GM19023 (cell line): ENCODE measurements around the gene ZNF638.
"Not testable (repeated sequence)": the region's sequence is repeated elsewhere in the genome, so short reads cannot be mapped to it uniquely, and the experiment has no call there.

Experiments used
- ATAC-seq: cut with Tn5 transposase; IDR thresholded peaks from one replicate; pipeline ENCODE4 v1.9.1; 2021; ENCODE audit warnings: mild to moderate bottlenecking, moderate library complexity; ENCODE audit not compliant: unreplicated experiment

The ZNF638 gene

GRCh38 chr2:71331331-71331580 lies 326 bp upstream of the ZNF638 start:
- not testable (repeated sequence) for ATAC-seq

- no peak for ATAC-seq
Measured at GRCh38 chr2:71332435-71332796, 834 bp downstream of the ZNF638 start.

GRCh38 chr2:71333619-71334018 lies 2.0 kb downstream of the ZNF638 start:
- no peak for ATAC-seq

GRCh38 chr2:71336384-71336783 lies 4.8 kb downstream of the ZNF638 start:
- no peak for ATAC-seq

- ATAC-seq: no peak
Measured at GRCh38 chr2:71336802-71337201, 5.2 kb downstream of the ZNF638 start.

GRCh38 chr2:71337776-71338175 lies 6.2 kb downstream of the ZNF638 start:
- no peak for ATAC-seq

- ATAC-seq: no peak
Measured at GRCh38 chr2:71339685-71340084, 8.1 kb downstream of the ZNF638 start.

GRCh38 chr2:71340176-71340575 lies 8.6 kb downstream of the ZNF638 start:
- no peak for ATAC-seq

- no peak for ATAC-seq
Measured at GRCh38 chr2:71341645-71342044, 10.1 kb downstream of the ZNF638 start.

- ATAC-seq: no peak
Measured at GRCh38 chr2:71346065-71346464, 14.5 kb downstream of the ZNF638 start.

GRCh38 chr2:71347517-71347916 lies 15.9 kb downstream of the ZNF638 start:
- no peak for ATAC-seq

GRCh38 chr2:71348302-71348701 lies 16.7 kb downstream of the ZNF638 start:
- ATAC-seq: no peak

GRCh38 chr2:71353248-71353647 lies 21.7 kb downstream of the ZNF638 start:
- ATAC-seq: no peak

GRCh38 chr2:71358931-71359671 lies 27.5 kb downstream of the ZNF638 start:
- ATAC-seq: no peak

GRCh38 chr2:71360434-71360975 lies 28.9 kb downstream of the ZNF638 start:
- no peak for ATAC-seq

GRCh38 chr2:71361631-71362030 lies 30.0 kb downstream of the ZNF638 start:
- ATAC-seq: no peak

GRCh38 chr2:71362447-71362846 lies 30.9 kb downstream of the ZNF638 start:
- ATAC-seq: no peak

GRCh38 chr2:71370015-71370414 lies 38.4 kb downstream of the ZNF638 start:
- no peak for ATAC-seq

- no peak for ATAC-seq
Measured at GRCh38 chr2:71372042-71372441, 40.5 kb downstream of the ZNF638 start.

GRCh38 chr2:71379086-71379485 lies 47.5 kb downstream of the ZNF638 start:
- no peak for ATAC-seq

- no peak for ATAC-seq
Measured at GRCh38 chr2:71380665-71381064, 49.1 kb downstream of the ZNF638 start.

- ATAC-seq: no peak
Measured at GRCh38 chr2:71385012-71385411, 53.4 kb downstream of the ZNF638 start.

- no peak for ATAC-seq
Measured at GRCh38 chr2:71388214-71388613, 56.6 kb downstream of the ZNF638 start.
